ENCODE data around the gene PITRM1.
"Not testable (repeated sequence)": the region's sequence is repeated elsewhere in the genome, so short reads cannot be mapped to it uniquely, and the experiment has no call there.

The PITRM1 gene, protein sequence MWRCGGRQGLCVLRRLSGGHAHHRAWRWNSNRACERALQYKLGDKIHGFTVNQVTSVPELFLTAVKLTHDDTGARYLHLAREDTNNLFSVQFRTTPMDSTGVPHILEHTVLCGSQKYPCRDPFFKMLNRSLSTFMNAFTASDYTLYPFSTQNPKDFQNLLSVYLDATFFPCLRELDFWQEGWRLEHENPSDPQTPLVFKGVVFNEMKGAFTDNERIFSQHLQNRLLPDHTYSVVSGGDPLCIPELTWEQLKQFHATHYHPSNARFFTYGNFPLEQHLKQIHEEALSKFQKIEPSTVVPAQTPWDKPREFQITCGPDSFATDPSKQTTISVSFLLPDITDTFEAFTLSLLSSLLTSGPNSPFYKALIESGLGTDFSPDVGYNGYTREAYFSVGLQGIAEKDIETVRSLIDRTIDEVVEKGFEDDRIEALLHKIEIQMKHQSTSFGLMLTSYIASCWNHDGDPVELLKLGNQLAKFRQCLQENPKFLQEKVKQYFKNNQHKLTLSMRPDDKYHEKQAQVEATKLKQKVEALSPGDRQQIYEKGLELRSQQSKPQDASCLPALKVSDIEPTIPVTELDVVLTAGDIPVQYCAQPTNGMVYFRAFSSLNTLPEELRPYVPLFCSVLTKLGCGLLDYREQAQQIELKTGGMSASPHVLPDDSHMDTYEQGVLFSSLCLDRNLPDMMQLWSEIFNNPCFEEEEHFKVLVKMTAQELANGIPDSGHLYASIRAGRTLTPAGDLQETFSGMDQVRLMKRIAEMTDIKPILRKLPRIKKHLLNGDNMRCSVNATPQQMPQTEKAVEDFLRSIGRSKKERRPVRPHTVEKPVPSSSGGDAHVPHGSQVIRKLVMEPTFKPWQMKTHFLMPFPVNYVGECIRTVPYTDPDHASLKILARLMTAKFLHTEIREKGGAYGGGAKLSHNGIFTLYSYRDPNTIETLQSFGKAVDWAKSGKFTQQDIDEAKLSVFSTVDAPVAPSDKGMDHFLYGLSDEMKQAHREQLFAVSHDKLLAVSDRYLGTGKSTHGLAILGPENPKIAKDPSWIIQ

GRCh38 chr10:3172446-3173170 lies at the start of gene PITRM1:
Gene PITRM1, minus strand, starts transcription at chr10:3172782. Its CDS starts 10 bp downstream, at chr10:3172772.
- peak; percentile 94 to 98 for DNase-seq (ENCODE audit: low read depth in 2 of 2, low spot score in 1 of 2)

- no peak for DNase-seq (ENCODE audit: low read depth in 2 of 2, low spot score in 1 of 2)
Measured at GRCh38 chr10:3222068-3222467, 49.5 kb upstream of the PITRM1 start.

GRCh38 chr10:3221601-3222000 lies 49.0 kb upstream of the PITRM1 start:
- not testable (repeated sequence) for DNase-seq (ENCODE audit: low read depth in 2 of 2, low spot score in 1 of 2)

- no peak for DNase-seq (ENCODE audit: low read depth in 2 of 2, low spot score in 1 of 2)
Measured at GRCh38 chr10:3220853-3221252, 48.3 kb upstream of the PITRM1 start.

DNA sequence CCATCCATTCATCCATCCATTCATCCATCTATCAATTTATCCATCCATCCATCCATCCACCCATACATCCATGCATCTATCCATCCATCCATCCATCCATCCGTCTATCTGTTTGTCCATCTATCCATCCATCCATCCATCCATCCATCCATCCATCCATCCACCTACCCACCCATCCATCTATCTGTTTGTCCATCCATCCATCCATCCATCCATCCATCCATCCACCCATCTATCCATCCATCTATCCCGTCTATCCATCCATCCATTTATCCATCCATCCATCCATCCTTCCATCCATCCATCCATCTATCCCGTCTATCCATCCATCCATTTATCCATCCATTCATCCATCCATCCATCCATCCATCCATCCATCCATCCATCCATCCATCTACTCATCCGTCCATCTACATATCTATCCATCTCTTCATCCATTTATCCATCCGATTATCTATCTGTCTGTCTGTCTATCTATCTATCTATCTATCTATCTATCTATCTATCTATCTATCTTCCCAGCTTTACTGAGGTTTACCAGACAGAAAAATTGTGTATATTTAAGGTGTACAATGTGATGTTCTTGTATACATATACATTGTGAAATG lies 46.5 kb upstream of the PITRM1 start:
- not testable (repeated sequence) for DNase-seq (ENCODE audit: low read depth in 2 of 2, low spot score in 1 of 2)

GRCh38 chr10:3217853-3218252 lies 45.3 kb upstream of the PITRM1 start:
- no peak for DNase-seq (ENCODE audit: low read depth in 2 of 2, low spot score in 1 of 2)

DNA sequence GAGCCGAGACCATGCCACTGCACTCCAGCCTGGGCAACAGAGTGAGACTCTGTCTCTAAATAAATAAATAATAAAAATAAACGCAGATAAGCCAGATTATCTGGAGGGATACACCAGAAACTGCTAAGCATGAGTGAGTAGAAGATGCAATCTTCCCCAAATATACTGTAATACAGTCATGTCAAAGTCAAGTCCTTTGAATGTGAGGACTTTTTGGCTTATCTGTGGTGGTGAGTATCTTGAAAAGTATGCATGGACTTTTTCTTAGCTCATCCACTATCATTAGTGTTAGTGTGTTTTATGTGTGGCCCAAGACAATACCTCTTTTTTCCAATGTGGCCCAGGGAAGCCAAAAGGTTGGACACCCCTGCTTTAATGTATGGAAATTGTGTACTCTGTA lies 44.7 kb upstream of the PITRM1 start:
- no peak for DNase-seq (ENCODE audit: low read depth in 2 of 2, low spot score in 1 of 2)

DNA sequence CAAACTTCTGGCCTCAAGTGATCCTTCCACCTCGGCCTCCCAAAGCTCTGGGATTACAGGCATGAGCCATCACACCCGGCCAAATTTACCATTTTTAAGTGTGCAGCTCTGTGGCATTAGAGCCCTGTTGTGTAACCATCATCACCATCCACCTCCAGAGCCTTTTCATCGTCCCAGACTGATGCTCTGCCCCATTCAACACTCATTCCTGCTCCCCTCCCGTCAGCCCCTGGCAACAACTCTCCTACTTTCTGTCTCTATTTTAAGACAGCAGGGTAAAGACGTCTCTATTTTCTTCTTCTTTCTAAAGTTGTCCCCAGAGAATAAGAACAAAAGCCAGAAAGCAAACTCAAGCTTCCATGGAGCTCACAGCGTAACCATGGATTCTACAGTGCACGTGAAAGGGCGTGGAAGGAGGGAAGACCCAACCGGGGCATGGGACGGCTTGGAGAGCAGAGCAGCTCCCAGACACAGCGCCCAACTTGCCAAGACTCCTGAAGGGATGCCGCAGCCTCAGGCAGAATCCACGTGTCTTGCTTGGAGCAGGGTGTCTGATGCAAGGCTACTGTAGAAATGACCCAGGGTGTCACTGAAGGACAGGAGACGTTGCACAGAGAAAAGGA lies 42.7 kb upstream of the PITRM1 start:
- no peak for DNase-seq (ENCODE audit: low read depth in 2 of 2, low spot score in 1 of 2)

GRCh38 chr10:3213758-3214515 lies 41.4 kb upstream of the PITRM1 start:
- DNase-seq (ENCODE audit: low read depth in 2 of 2, low spot score in 1 of 2): no peak

GRCh38 chr10:3213208-3213607 lies 40.6 kb upstream of the PITRM1 start:
- DNase-seq (ENCODE audit: low read depth in 2 of 2, low spot score in 1 of 2): no peak

DNA sequence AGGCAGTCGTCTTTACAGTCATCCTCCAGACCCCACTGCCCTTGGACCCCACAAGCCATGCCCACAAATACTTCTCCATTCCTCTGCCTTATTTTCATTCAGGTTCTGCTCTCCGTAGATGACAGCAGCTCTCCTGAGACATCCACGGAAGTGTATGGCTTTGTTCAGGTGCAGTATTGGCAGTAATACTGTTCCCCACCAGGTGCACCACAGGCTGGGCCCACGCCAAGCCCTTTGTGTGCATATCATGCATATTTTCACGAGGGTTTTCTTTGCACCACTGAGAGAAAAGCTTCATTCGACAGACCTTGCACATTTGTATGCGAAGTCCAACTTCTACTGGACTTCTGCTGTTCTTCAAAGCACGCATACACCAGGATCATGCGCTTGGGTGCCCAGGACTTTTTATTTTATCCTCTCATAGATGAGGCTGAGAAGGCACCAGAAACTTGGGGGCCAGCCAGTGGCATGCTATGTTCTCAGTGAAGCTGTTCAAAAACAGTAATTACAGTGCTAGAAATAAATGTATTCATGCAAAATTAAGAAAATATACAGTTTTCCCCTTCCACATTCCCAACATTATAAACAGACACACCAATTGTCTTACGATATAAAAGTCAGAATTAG lies 37.8 kb upstream of the PITRM1 start:
- DNase-seq (ENCODE audit: low read depth in 2 of 2, low spot score in 1 of 2): no peak

DNA sequence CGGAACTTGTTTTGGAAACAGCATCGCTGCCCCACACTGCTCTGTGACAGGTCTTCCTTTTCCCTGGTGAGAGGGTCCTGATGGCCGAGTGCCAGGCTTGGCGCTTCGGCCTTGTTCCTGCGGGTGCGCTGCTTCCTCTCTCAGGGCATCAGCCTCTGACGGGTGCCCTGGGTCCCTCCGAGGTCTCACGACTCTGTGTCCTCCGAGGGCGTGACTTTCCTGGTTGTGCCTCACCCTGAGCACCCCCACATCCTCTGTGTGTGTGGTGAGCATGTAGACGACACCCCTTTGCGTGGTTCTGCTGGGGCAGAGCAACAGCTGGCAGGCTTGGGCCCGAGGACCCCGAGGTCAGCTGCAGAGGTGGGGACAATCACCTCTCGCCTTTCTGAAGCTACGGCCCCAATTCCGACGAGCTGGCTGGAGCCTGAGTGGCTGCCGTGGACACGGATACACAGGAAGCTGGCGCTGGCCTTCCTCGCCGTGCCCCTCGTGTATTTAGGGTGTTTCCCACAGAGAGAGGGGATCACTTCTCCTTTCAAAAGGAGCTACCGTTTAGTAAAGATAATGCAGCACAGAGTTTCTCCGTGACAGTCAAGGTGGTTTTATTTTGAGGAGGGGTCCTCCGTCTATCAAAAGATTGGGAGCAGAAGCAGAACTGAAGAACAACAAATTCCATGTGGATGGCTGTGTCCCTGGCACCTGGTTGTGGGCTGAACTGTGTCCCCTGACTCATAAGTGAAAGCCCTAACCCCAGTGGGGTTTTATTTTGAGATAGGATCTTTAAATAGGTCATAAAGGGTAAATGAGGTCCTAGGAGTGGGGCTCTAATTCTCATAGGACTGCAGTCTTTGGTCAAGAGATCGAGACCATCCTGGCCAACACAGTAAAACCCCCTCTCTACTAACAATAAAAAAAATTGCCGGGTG lies 36.2 kb upstream of the PITRM1 start:
- no peak for DNase-seq (ENCODE audit: low read depth in 2 of 2, low spot score in 1 of 2)

DNA sequence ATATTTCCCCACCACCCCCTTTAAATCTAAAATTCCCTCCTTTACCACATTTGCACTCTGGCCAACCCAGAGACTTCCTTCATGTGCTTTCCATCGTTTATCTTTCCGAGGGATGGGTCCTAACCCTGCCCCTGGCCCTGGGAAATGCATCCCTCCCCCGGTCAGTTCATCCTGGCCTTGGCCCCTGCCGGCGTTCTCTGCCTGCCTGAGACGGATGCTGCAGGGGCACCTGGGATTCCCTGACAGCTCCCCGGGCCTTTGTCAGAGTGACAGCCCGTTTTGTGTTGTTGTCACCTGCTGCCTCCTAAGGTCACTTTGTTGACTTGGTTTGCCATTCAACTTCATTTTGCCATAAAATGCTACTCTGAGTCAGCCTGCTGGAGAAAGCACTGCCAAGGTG lies 34.8 kb upstream of the PITRM1 start:
- no peak for DNase-seq (ENCODE audit: low read depth in 2 of 2, low spot score in 1 of 2)

DNA sequence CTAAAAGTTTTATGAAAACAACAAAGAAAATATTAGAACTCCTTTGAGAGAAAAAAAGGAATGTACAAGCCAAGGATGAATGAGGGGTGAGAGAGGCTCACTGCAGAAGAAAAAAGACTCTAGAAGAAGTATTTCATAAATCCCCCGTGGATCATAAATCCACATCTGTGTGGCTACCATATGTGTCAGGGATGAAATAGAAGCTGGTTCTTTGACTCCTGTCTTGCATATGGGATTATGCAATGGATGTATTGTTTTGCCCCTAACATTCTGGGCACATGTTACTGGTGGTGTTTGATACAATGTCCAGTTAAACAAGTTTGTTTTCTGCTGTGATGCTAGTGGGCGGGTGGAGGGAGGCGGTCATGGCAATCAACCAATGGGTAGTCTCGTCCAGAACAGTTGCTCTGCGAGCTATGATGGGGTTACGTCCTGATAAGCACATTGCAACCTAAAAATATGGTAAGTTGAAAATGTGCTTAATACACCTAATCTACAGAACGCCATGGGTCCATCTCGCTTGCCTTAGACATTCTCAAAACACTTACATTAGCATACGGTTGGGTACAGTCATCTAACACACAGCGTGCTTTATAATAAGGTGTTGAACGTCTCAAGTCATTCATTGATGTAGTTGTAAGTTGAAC lies 34.1 kb upstream of the PITRM1 start:
- no peak for DNase-seq (ENCODE audit: low read depth in 2 of 2, low spot score in 1 of 2)

DNA sequence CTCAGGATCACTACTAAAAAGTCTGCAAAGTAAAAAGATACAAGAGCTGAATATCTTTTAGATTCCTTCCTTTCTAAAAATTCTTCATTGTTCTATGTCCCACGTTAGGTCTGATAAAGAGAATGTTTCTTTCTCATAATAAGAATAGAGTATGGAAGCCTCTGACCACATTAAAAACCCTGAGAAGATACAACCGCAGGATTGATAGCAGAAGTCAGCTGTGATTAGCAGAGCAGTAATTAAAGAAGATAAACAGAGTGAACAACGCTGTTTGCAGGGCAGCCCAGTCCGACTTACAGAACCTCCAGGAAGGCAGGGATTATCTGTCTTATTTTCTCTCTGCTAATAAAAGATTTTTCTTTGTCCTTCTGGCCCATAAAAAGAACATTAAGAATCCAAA lies 31.4 kb upstream of the PITRM1 start:
- no peak for DNase-seq (ENCODE audit: low read depth in 2 of 2, low spot score in 1 of 2)

GRCh38 chr10:3203016-3203811 lies 30.6 kb upstream of the PITRM1 start:
- DNase-seq (ENCODE audit: low read depth in 2 of 2, low spot score in 1 of 2): no peak

DNA sequence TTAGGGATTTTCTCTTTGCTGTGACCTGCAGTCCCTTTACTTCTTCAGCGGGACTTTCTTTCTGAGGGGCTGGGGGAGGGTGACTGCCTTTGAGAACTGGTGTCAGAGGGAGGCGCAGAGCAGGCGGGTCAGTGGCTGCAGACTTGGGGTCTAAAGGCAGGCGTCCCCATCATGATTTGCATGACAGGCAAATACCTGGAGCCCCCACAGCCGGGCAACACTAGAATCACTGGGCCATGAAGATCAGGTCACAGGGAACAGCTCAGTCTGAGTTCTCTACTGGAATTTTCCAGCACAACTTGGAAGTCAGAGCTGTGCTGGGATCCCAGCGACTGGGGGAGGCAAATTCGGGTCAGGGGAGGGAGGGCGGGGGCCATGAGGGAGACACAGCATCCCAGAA lies 29.2 kb upstream of the PITRM1 start:
- DNase-seq (ENCODE audit: low read depth in 2 of 2, low spot score in 1 of 2): no peak
